NCI-H226 (cell line): ENCODE data around the gene SP5.
A peak's percentile ranks its signal among the peaks of the same experiment; 100 is the strongest.
"Not testable (repeated sequence)": the region's sequence is repeated elsewhere in the genome, so short reads cannot be mapped to it uniquely, and the experiment has no call there.

ENCODE experiments used
- DNase-seq: peaks from one replicate; pipeline ENCODE4 v3.0.0-alpha.2; 2015

SP5 gene

GRCh38 chr2:170740660-170741059, 25.5 kb downstream of the SP5 start:
- DNase-seq = no peak

GRCh38 chr2:170742000-170742399, 26.9 kb downstream of the SP5 start:
- no peak for DNase-seq

GRCh38 chr2:170742896-170743529, 27.9 kb downstream of the SP5 start:
- DNase-seq = no peak

DNA sequence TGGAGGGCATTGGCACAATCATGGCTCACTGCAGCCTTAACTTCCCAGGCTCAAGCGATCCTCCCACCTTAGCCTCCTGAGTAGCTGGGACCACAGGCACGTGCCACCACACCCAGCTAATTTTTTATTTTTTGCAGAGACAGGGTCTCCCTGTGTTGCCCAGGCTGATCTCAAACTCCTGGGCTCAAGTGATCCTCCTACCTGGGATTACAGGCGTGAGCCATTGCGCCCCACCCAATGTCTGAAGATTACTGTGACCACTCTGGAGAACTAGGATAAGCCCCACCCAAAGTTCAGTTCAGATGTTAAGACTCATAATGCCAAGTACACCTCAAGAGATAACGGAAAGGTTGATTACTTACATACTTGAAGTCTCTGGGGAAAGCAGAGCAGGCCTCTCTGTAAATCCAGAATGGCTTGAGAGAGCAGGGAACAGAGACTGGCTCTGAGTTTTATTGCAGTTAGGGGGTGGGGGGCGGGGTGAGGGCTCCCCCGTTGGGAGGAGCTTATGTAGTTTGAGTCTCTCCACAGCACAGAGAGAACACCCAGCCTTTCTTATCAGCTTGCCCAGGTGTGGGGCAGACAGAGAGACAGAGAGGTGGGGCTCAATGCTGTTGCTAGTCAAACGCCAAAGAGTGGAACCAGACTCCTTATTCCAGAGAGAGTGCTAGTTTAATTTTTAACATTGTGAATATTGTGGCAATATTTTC, 28.5 kb downstream of the SP5 start:
- DNase-seq = peak; percentile 23

DNA sequence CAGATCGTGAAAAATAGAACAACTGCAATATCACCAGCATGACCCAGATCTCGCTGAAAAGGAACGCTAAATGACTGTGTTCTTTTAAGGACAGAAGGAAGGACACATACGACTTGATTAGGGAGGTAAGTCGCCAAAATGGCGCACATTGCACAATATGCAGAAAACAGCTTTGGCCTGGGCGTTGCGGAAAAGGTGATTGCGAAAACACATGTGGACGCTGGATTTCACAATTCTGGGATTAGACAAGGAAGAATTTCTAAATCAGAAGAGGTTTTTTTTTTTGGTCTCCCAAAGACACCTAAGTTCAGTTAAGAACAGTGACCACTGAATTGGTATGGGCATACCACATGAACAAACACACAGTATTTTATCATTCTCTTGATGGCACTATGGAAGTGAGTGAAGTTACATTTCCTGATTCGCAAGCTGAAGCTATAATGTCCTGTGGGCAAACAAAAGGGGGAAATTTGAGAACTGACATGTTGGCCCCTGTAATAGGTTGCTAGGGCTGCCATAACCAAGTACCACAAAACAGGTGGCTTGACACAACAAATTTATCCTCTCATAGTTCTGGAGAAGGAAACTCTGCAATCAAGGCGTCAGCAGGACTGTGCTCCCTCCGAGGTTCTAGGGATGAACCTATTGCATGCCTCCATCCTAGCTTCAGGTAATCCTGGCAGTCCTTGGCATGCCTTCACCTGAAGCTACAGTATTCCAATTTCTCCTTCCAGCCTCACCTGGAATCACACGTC, 29.3 kb downstream of the SP5 start:
- DNase-seq = peak; percentile 70

GRCh38 chr2:170745305-170745704, 30.2 kb downstream of the SP5 start:
- no peak for DNase-seq

- DNase-seq = peak; percentile 86
Observed at GRCh38 chr2:170747921-170748320, 32.8 kb downstream of the SP5 start.

- not testable (repeated sequence) for DNase-seq
Observed at GRCh38 chr2:170751555-170751954, 36.4 kb downstream of the SP5 start.

GRCh38 chr2:170761572-170761971, 46.4 kb downstream of the SP5 start:
- no peak for DNase-seq

GRCh38 chr2:170762760-170763159, 47.6 kb downstream of the SP5 start:
- no peak for DNase-seq

GRCh38 chr2:170763232-170763631, 48.1 kb downstream of the SP5 start:
- no peak for DNase-seq

DNA sequence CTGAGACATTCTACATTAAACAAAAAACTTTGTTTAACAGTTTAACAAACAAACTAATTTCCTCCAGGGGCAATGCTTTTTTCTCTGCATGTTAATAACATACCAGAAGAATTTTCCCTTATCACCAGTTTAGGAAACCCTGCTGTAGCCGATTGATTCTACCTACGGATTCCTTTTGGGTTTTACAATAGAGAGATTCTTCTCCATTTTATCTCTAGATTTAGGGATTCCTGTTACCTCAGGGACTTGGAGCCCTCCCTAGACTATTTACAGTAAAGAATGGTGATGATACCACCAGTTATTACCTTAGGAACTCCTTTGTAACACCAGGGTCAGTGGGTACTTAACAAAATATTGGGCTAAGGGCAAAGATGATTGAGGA, 49.7 kb downstream of the SP5 start:
- no peak for DNase-seq

DNA sequence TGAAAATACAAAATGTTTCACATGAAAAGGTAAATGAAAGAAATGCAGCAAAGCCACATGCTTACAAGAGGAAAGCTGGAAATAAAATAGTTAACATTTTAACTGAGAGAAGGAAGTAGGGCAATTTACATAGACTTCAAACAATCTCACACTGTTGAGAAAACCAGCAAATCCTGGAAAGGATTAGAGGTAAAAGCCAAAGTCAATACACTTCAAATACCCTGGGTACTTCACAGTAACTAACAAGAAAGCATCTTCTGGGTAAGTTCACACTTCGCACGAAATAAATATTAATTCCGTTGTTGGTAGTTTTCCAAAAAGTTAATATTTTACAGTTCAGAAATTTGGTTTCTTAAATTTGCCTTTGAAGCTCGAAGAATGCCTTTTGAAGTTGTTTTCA, 51.6 kb downstream of the SP5 start:
- no peak for DNase-seq
